IMR-90 (cell line): ENCODE data around the gene EFHD2. TPM values are rescaled to one million over a fixed set of nuclear protein-coding genes. Genes with fewer than 3 reads are reported as not detected.

ENCODE experiments used
- ATAC-seq: fragments of 200-7000 bp; cut with Tn5 transposase; 2 replicates; pipeline ENCODE4 v1.9.1; 2020; ENCODE audit warnings: low read depth, mild to moderate bottlenecking, moderate library complexity
- BruUV-seq: library from RNA; stranded (reverse); fragments of 400-500 nt; replicated peaks from 2 replicates; lab custom pipeline; 2021; lab: Mats Ljungman, UMichigan
- CTCF ChIA-PET: fragments of 300-600 bp; formaldehyde crosslinking; extraction: SDS; loops from one replicate; lab custom pipeline; 2021; ENCODE audit warnings: antibody characterized with exemption; lab: Yijun Ruan, JAX
- POLR2A ChIA-PET: fragments of 300-600 bp; sonication (Branson Sonifier 250); formaldehyde crosslinking; loops from one replicate; lab custom pipeline; 2022; ENCODE audit warnings: antibody characterized with exemption; ENCODE audit not compliant: unreplicated experiment; lab: Charles Lee
- DNase-seq: peaks from one replicate; pipeline ENCODE4 v3.0.0; 2013
- H2AFZ ChIP-seq: replicated peaks from 2 replicates; pipeline ENCODE3; 2013; ENCODE audit warnings: low read length, mild to moderate bottlenecking; ENCODE audit not compliant: poor library complexity
- H2AK5ac ChIP-seq: 2 replicates; pipeline ENCODE4 v1.6.1; 2013; ENCODE audit warnings: low read depth, low read length, inconsistent platforms
- H2AK9ac ChIP-seq: replicated peaks from 2 replicates; pipeline ENCODE3; 2013; ENCODE audit warnings: mild to moderate bottlenecking, low read depth, low read length, moderate library complexity; ENCODE audit not compliant: poor library complexity
- H2BK120ac ChIP-seq: 2 replicates; pipeline ENCODE4 v1.6.1; 2013; ENCODE audit warnings: low read depth, low read length, inconsistent platforms
- H2BK15ac ChIP-seq: 3 replicates; pipeline ENCODE4 v1.6.1; 2013; ENCODE audit warnings: low read depth, low read length, inconsistent platforms
- H2BK20ac ChIP-seq: 2 replicates; pipeline ENCODE4 v1.6.1; 2013; ENCODE audit warnings: low read depth, mild to moderate bottlenecking, inconsistent platforms, low read length, moderate library complexity
- H2BK5ac ChIP-seq: 2 replicates; pipeline ENCODE4 v1.6.1; 2013; ENCODE audit warnings: mild to moderate bottlenecking, low read depth, low read length, inconsistent platforms; ENCODE audit not compliant: poor library complexity, severe bottlenecking
- H3K14ac ChIP-seq: replicated peaks from 2 replicates; pipeline ENCODE4 v1.6.1; 2013; ENCODE audit warnings: low read depth, low read length, inconsistent platforms
- H3K18ac ChIP-seq: 2 replicates; pipeline ENCODE4 v1.6.1; 2013; ENCODE audit warnings: low read depth, low read length, control low read depth
- H3K23ac ChIP-seq: 2 replicates; pipeline ENCODE4 v1.6.1; 2013; ENCODE audit warnings: low read depth, low read length, inconsistent platforms
- H3K27ac ChIP-seq: 2 replicates; pipeline ENCODE4 v1.5.1; 2013; ENCODE audit warnings: mild to moderate bottlenecking, control low read depth, low read length; ENCODE audit not compliant: insufficient read depth
- H3K27me3 ChIP-seq: 2 replicates; pipeline ENCODE4 v1.6.1; 2013; ENCODE audit warnings: low read length; ENCODE audit not compliant: control insufficient read depth, insufficient read depth
- H3K36me3 ChIP-seq: 2 replicates; pipeline ENCODE4 v1.6.1; 2013; ENCODE audit warnings: low read length, mixed read lengths; ENCODE audit not compliant: control insufficient read depth, insufficient read depth
- H3K4ac ChIP-seq: 2 replicates; pipeline ENCODE4 v1.6.1; 2013; ENCODE audit warnings: low read depth, low read length, inconsistent platforms
- H3K4me1 ChIP-seq: 2 replicates; pipeline ENCODE4 v1.6.1; 2013; ENCODE audit warnings: low read length, mixed read lengths; ENCODE audit not compliant: control insufficient read depth, insufficient read depth
- H3K4me2 ChIP-seq: 2 replicates; pipeline ENCODE4 v1.6.1; 2013; ENCODE audit warnings: low read depth, mild to moderate bottlenecking, control low read depth, low read length, moderate library complexity
- H3K4me3 ChIP-seq: 2 replicates; pipeline ENCODE4 v1.5.1; 2013; ENCODE audit warnings: low read depth, mild to moderate bottlenecking, control low read depth, low read length, moderate library complexity; ENCODE audit not compliant: insufficient read depth
- H3K56ac ChIP-seq: 2 replicates; pipeline ENCODE4 v1.6.1; 2013; ENCODE audit warnings: low read length, inconsistent platforms; ENCODE audit not compliant: insufficient read depth; ENCODE audit errors: extremely low read depth
- H3K79me1 ChIP-seq, 2 experiments: 2 replicates each; pipeline ENCODE4 v1.6.1; 2013; ENCODE audit warnings: low read length in 2 of 2, inconsistent platforms in 1 of 2, low read depth in 1 of 2
- H3K9ac ChIP-seq: 2 replicates; pipeline ENCODE4 v1.6.1; 2013; ENCODE audit warnings: low read depth, low read length, control low read depth
- H3K9me1 ChIP-seq: 2 replicates; pipeline ENCODE4 v1.6.1; 2013; ENCODE audit warnings: low read length, inconsistent platforms; ENCODE audit not compliant: insufficient read depth
- H3K9me3 ChIP-seq: 2 replicates; pipeline ENCODE4 v1.6.1; 2013; ENCODE audit warnings: low read length; ENCODE audit not compliant: control insufficient read depth, insufficient read depth
- H4K20me1 ChIP-seq: 2 replicates; pipeline ENCODE4 v1.6.1; 2013; ENCODE audit warnings: low read length, inconsistent platforms; ENCODE audit not compliant: insufficient read depth
- H4K5ac ChIP-seq: 2 replicates; pipeline ENCODE4 v1.6.1; 2013; ENCODE audit warnings: mild to moderate bottlenecking, low read depth, low read length, control low read depth
- H4K8ac ChIP-seq, 2 experiments: 2 replicates each; pipeline ENCODE4 v1.6.1; 2013; ENCODE audit warnings: low read depth in 2 of 2, low read length in 2 of 2, control low read depth in 1 of 2, inconsistent platforms in 1 of 2
- H4K91ac ChIP-seq: 2 replicates; pipeline ENCODE4 v1.6.1; 2013; ENCODE audit warnings: low read depth, low read length, inconsistent platforms; ENCODE audit not compliant: insufficient read depth
- CEBPB ChIP-seq: IDR thresholded peaks from 2 replicates; pipeline ENCODE4 v1.6.1; 2012; ENCODE audit warnings: low read depth, low read length, improper control_type of control experiment
- ELK1 ChIP-seq: fragments of 150-350 bp; IDR thresholded peaks from 2 replicates; pipeline ENCODE4 v1.6.1; 2016; ENCODE audit warnings: low read depth, mild to moderate bottlenecking, low read length, moderate library complexity, borderline replicate concordance
- MAFK ChIP-seq: IDR thresholded peaks from 2 replicates; pipeline ENCODE4 v1.6.1; 2012; ENCODE audit warnings: low read depth, low read length, improper control_type of control experiment
- MAZ ChIP-seq: IDR thresholded peaks from 2 replicates; pipeline ENCODE4 v1.6.1; 2012; ENCODE audit warnings: low read depth, mild to moderate bottlenecking, low read length, improper control_type of control experiment, moderate library complexity, borderline replicate concordance
- MXI1 ChIP-seq: IDR thresholded peaks from 2 replicates; pipeline ENCODE4 v1.6.1; 2012; ENCODE audit warnings: low read depth, mild to moderate bottlenecking, low read length, moderate library complexity, borderline replicate concordance
- NFE2L2 ChIP-seq: fragments of 150-350 bp; IDR thresholded peaks from 2 replicates; pipeline ENCODE4 v1.6.1; 2016; ENCODE audit warnings: low read depth, mild to moderate bottlenecking, low read length
- RAD21 ChIP-seq: IDR thresholded peaks from 2 replicates; pipeline ENCODE4 v1.6.1; 2012; ENCODE audit warnings: low read length, improper control_type of control experiment
- RFX5 ChIP-seq: IDR thresholded peaks from 2 replicates; pipeline ENCODE4 v1.8.0; 2012; ENCODE audit warnings: low read depth, mild to moderate bottlenecking, low read length, moderate library complexity
- USF2 ChIP-seq: fragments of 150-350 bp; IDR thresholded peaks from 2 replicates; pipeline ENCODE4 v1.6.1; 2017; ENCODE audit warnings: mild to moderate bottlenecking, antibody characterized with exemption, low read length, low read depth
- WGBS, 2 experiments: methylation state at CpG; one replicate each; pipeline versions ENCODE4 v1.1.5 to v1.1.7; 2013; ENCODE audit warnings: missing lambda C conversion rate in 2 of 2; ENCODE audit not compliant: insufficient read length in 1 of 2; ENCODE audit errors: extremely low coverage in 2 of 2; 5-methylcytosine and 5-hydroxymethylcytosine counted together
- dilution Hi-C: fragments of 300-500 bp; cut with HindIII; formaldehyde crosslinking; loops from one replicate; pipeline ENCODE4 v1.14.3; 2018; ENCODE audit warnings: low sequenced_read_pairs; ENCODE audit not compliant: unreplicated experiment
- in situ Hi-C: fragments of 300-500 bp; cut with MboI; formaldehyde crosslinking; loops from 3 replicates; pipeline ENCODE4 v1.14.3; 2019; ENCODE audit warnings: low sequenced_read_pairs, inconsistent platforms, mixed read lengths
- intact Hi-C: fragments of 100-400 bp; cut with micrococcal nuclease; formaldehyde crosslinking; loops from 2 replicates; pipeline ENCODE4 v1.10.0; 2022
- polyA plus RNA-seq, 3 experiments: library from polyadenylated mRNA; depleted of rRNA; stranded (reverse); fragments of >200 nt; gene quantifications; 2 replicates each; pipeline ENCODE4 v1.2.3, GENCODE V29; 2012; ENCODE audit warnings: low replicate concordance in 1 of 3
- total RNA-seq: library from RNA; depleted of rRNA; stranded (reverse); fragments of >200 nt; gene quantifications from 2 replicates; pipeline ENCODE4 v1.2.3, GENCODE V29; 2012
- TF ChIP-seq, protein P1 (sequence below): conservative IDR thresholded peaks from 2 replicates; pipeline ENCODE4 v1.5.1; 2012; ENCODE audit warnings: mild to moderate bottlenecking, low read depth, low read length, improper control_type of control experiment

EFHD2 gene
- total and polyA plus RNA-seq, 2 of the 4 experiments (the other 2 are of a cell fraction): 22.6 to 58.9 TPM

GRCh38 chr1:15411593-15412137, 2.0 kb downstream of the EFHD2 start:
- Histone ChIP-seq H3K9me1 (peaks cover 14% of the 10 kb centered on the region; the same call in 1 of the 2 replicates), H3K4me1 (peaks cover 32% of the 10 kb centered on the region), H2AFZ (peak overlapping the region; percentile 26), H4K8ac (peak overlapping the region in 1 of 2 experiments; percentile 13; a peak in 1 of 4 replicates), H3K18ac (no peak overlapping the region), H4K5ac (no peak overlapping the region), H3K27me3 (no peaks in the 10 kb centered on the region), H2AK9ac (peak overlapping the region; percentile 94), H3K4me3 (peak overlapping the region; percentile 99), H3K23ac (peak overlapping the region; percentile 71; the same call in 1 of the 2 replicates), H3K9ac (peak overlapping the region; percentile 44), H2BK15ac (no peak overlapping the region), H3K14ac (peak overlapping the region; percentile 84; the same call in 1 of the 2 replicates), H2BK5ac (peak overlapping the region; percentile 16), H4K20me1 (peaks cover 25% of the 10 kb centered on the region), H2BK120ac (peak overlapping the region; percentile 6; the same call in 1 of the 2 replicates), H3K27ac (peak overlapping the region; percentile 14), H4K91ac (no peak overlapping the region; the same call in 1 of the 2 replicates), H3K4me2 (peak overlapping the region; percentile 73), H3K4ac (peak overlapping the region; percentile 45), H2BK20ac (no peak overlapping the region), H3K56ac (no peak overlapping the region), H3K9me3 (no peaks in the 10 kb centered on the region), H3K79me1 (peaks cover 14 to 63% of the 10 kb centered on the region in 2 experiments; a peak in 3 of 4 replicates), H2AK5ac (peak overlapping the region; percentile 47; the same call in 1 of the 2 replicates), H3K36me3 (peaks cover 4% of the 10 kb centered on the region; the same call in 1 of the 2 replicates)
- ChIA-PET CTCF (no interaction called here), POLR2A (no interaction called here)
- no TSS peak for BruUV-seq
- WGBS, 2 experiments: 65% methylated on average over 5 of the region's 12 CpGs; no CpG with 5 or more reads in 1 of the 2 experiments
- ATAC-seq (no peak), DNase-seq (peak; percentile 47)
- intact Hi-C loops (loop anchor here (2.0 kb wide), 1 partner anchor 21 kb away; no protein-coding TSS in a partner anchor), in situ Hi-C loops (loop anchor here (5.0 kb wide), 1 partner anchor 69 kb away; no protein-coding TSS in a partner anchor), dilution Hi-C loops (no loop called here)
- TF ChIP-seq USF2: no peak
- no peak for TF ChIP-seq ELK1
- TF ChIP-seq MAFK: no peak
- TF ChIP-seq CEBPB: peak; percentile 49; the same call in 1 of the 2 replicates
- TF ChIP-seq NFE2L2: no peak
- 0 out of 2 replicates have a peak, but pooled peaks have one; percentile 70 for TF ChIP-seq MXI1
- TF ChIP-seq, protein P1, sequence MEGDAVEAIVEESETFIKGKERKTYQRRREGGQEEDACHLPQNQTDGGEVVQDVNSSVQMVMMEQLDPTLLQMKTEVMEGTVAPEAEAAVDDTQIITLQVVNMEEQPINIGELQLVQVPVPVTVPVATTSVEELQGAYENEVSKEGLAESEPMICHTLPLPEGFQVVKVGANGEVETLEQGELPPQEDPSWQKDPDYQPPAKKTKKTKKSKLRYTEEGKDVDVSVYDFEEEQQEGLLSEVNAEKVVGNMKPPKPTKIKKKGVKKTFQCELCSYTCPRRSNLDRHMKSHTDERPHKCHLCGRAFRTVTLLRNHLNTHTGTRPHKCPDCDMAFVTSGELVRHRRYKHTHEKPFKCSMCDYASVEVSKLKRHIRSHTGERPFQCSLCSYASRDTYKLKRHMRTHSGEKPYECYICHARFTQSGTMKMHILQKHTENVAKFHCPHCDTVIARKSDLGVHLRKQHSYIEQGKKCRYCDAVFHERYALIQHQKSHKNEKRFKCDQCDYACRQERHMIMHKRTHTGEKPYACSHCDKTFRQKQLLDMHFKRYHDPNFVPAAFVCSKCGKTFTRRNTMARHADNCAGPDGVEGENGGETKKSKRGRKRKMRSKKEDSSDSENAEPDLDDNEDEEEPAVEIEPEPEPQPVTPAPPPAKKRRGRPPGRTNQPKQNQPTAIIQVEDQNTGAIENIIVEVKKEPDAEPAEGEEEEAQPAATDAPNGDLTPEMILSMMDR: no peak
- no peak; the same call in 1 of the 2 replicates for TF ChIP-seq MAZ
- TF ChIP-seq RAD21: no peak
- TF ChIP-seq RFX5: no peak
